Effector CD4-positive, alpha-beta T cell (primary cell): ENCODE measurements around the gene TBC1D14.

Experiments
- DNase-seq: peaks from one replicate; pipeline ENCODE4 v3.0.0-alpha.2; 2020
- total RNA-seq: gene quantifications from one replicate; lab custom pipeline; 2026; lab: John Stamatoyannopoulos, UW

TBC1D14 gene, protein sequence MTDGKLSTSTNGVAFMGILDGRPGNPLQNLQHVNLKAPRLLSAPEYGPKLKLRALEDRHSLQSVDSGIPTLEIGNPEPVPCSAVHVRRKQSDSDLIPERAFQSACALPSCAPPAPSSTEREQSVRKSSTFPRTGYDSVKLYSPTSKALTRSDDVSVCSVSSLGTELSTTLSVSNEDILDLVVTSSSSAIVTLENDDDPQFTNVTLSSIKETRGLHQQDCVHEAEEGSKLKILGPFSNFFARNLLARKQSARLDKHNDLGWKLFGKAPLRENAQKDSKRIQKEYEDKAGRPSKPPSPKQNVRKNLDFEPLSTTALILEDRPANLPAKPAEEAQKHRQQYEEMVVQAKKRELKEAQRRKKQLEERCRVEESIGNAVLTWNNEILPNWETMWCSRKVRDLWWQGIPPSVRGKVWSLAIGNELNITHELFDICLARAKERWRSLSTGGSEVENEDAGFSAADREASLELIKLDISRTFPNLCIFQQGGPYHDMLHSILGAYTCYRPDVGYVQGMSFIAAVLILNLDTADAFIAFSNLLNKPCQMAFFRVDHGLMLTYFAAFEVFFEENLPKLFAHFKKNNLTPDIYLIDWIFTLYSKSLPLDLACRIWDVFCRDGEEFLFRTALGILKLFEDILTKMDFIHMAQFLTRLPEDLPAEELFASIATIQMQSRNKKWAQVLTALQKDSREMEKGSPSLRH
- 127 reads per million, percentile 87 among the genes with 10 or more reads in this experiment for total RNA-seq

DNA sequence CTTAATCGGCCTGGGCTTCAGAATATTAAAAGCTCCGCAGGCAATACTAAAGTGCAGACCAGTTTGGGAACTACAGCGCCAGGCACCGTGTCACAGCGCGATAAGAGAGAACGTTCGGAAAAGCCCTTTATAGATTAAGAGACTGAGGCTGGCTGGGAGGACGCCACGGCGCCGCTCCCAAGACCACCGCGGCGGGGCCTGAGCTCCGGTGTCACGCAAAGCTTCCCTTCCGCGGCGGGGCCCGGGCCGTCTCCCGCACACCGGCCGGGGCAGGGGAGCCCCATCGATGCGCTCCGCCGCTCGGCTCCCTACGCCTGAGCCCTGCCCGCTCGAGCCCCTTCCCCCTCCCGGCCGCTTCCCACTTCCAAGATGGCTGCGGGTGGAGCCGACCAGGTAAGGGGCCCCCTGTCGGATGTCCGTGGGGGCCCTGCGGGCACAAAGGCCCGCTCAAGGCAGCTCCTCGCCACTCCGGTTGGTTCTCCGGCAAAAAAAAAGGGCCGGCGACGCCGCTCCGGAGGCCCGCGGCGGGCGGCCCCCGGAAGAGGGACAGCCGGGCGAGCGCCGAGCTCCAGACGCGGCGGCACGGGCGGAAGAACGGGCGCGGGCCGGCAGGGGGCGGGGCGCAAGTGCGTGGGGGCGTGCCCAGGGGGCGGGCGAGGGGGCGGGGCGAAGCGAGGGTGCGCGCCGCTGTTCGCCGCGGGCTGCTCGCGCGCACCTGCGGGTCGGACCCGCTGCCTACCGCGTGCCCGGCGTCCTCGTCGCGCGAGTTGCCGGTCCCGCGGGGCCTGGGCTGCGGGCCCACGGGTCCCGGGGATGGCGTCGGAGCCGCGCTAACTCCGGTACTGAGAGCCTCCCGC is at the start of gene TBC1D14:
TSS of gene TBC1D14 (plus strand) at position 714 of the 857 bp plus-strand sequence. CDS start 13,564 bp downstream, outside the sequence.
- peak; percentile 83 for DNase-seq

DNA sequence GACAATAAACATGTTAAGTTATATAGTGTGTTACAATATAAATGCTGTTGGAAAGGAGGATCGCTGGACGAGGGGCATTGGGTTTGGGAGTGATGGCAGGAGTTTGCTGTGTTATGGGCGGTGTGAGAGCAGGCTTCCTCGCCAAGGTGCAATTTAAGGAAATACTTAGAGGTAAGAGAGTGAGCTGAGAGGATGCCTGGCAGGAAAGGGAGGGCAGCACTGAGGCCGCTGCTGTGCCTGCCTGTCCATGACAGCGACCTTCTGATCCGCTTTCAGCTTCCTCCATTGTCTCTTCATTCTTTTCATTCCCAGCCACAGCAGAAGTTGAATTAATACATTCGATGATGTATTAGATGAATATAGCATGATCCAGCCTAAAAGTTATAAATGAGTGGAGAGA is 41.2 kb upstream of the TBC1D14 start:
- DNase-seq = no peak

DNA sequence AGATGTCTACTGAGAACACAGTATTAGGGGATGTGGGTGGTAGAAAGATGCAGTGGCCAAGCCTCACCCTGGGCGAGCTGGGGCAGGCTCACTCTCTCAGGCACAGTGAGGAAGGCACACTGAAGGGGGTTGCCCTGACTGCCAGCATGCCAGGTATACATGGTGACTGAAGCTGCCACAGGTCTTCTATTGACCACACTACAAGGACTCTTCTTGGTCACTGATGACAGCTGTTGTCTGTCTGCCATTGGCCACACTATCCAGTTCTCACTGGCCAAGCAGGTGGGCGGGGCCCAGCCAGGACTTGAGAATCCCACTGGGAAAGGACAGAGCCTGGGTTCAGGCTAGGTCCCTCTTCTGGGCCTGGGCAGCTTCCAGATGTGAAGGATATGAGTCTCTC is 39.7 kb upstream of the TBC1D14 start:
- DNase-seq = no peak

DNA sequence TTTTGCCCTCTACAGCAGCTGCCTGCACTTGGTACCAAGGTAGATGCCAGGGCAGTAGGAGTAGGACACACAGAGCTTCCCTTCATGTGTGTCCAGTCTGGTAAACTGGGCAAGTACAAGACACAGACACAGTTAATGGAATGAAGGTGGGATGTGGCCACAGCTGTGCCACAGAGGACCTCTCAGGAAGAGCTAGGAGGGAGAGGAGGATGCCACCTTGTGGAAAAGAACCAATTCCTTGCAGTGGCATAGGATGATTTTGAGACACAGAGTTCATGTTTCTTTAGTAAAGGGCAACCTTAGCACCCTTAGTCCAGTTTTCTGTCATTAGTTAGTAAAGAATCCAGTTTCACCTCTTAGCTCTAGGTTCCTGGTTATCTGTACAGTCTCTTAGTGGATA is 36.3 kb upstream of the TBC1D14 start:
- DNase-seq = no peak

DNA sequence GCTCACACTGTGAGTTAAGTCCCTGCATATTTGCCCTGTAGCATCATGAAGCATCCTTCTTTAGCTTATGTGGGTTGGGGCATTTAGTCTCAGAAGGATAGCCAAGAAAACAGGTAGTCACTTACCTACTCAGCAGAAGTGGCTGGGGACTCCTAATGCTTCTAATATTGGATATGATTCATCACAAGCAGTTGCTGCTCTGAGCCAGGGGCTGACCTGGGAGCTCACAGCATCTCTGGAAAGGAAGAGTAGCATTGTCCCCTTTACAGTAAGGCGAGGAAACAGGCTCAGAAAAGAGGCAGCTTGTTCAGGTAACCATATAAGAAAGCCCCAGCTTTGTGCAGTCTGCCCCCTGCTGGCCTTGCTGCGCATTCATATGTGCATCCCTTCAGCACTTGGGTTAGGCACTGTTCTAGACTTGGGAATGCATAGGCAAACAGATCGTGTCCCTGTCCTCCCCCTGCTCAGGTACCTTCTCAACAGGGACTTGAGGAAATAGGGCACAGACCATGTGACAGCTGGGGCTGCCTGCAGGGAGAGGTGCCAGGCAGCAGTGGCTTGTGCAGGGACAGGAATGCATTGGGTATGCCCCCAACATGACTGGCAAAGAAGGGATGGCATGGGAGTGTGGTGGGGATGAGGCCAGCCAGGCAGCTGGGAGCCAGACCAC is 35.7 kb upstream of the TBC1D14 start:
- peak; percentile 80 for DNase-seq

DNA sequence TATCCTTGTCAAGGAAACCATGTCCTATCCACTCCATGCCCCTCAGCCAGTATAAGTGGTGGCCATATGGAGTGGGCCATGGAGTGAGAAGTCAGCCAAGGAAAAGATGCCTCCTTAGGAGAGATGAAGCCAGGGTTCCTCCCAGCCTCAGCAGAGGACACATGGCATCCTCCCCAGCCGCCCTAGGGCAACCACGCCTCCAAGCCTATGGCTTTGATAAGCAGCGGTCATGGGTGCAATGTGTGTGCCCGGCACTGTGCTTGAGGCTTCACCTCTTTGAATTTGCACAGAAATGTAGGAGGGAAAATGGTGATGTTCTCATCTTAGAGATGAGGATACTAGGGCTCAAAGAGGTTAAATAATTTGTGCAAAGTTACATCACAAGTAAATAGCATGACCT is 34.6 kb upstream of the TBC1D14 start:
- DNase-seq = no peak

DNA sequence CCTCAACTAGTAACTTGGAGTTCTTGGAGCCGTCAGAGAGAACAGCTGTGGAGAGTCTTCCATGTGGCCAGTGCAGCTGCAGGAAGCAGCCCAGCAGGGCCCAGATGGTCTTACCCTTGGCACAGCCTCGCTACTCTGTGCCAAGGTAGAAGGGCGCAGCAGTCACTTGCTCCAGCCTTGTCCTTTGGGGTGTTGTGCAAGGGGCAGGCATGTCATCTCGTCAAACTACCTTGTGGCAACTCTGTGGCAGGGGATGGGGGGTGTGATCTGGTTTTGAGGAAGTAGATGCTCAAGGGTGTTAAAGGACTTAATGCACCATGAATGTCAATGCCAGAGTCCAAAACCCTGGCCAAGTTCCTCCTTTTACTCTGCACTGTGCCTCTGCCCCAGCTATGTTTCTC is 34.2 kb upstream of the TBC1D14 start:
- no peak for DNase-seq

DNA sequence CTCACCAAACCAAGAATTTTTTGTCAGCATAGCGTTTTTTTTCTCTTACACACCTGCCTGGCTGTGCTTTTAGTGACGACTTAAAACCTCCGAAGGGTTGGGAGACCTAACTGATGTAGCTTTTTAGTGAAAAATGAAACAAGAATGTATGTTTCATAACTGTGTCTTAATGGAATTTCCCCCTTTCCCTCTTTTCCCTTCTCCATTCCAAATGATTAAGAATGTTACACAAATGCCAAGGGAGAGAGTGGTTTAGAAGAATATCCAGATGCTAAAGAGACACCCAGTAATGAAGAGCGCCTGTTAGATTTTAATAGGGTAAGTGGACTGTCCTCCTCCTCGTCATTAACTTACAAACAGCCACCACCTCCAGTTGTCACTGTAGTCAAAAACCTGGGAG is 33.2 kb upstream of the TBC1D14 start:
- no peak for DNase-seq

DNA sequence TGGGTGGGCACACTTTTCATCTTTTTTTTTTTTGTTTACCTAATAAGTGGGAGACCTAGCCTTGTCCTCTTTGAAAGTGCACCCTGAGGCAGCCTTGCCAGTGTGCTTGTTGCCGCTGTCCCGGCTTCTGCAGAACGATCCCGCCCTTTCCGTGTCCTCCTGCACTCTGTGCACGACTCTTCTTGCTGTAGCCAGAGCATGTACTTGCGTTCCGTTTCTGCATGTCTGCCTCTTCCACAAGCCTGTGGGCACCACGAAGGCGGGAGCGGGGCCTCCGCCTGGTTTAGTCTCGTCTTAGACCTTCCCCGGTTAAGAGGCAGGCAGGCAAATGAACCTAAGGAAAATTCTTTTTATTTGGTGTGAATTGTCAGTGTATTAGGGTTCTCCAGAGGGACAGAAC is 32.6 kb upstream of the TBC1D14 start:
- DNase-seq = no peak

DNA sequence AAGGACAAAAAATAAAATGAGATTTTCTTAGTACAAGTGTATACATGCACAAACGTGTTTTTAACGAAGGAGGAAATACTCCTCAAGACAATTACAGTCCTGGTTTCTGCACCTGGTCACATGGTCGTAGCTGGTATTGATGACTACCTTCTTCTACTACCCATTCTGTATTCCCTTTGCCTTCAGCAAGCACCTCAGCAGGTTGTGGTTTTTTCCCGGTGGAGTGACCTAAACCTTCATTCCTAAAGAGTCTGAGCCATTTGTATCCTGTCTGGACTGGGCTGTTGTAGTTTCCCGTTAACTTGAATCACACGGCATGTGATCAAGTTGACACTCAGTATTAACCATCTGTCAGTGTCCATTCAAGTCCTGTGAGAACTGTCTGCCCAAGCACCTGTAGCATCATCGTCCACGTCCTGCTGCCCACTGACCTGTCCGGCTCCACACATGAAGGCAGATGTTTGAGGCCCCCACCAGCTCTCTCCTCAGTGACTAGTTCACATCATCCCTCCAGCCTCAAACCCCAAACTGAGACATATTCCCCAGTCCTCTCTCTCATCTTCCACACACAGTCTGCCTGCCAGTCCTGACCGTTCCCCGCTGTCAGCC is 31.1 kb upstream of the TBC1D14 start:
- no peak for DNase-seq

DNA sequence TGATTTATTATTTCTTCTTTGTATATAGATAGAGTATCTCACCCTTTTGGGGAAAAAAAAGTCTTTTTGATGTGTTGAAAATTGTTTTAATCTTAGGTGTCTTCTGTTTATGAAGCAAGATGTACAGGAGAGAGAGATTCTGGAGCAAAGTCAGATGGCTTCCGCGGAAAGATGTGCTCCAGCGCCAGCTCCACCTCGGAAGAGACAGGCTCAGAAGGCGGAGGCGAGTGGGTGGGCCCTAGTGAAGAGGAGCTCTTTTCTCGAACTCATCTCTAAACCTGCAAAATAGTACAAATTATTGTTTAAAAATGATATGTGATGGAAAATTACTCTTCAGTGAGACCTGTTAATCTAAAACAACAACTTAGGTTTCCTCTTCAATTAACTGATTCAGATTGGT is 28.9 kb upstream of the TBC1D14 start:
- no peak for DNase-seq

DNA sequence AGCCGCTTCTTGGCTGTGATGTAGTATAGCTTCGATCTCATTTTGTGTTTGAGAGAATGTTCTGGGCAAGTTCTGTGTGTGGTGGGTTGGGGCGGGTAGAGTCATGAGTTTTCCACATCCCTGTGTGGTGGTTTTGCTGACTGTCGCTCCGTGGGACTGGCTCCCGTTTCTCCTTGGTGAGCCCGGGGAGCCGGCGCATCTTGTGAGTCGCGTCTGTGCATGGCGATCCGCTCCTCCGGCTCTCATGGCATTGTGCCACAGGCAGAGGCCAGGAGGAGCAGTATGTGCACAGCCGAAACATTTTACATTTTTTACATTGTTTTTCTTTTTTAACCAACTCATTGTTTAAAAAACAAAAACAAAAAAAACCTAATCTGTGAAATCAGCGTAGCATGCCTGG is 27.7 kb upstream of the TBC1D14 start:
- DNase-seq = no peak

DNA sequence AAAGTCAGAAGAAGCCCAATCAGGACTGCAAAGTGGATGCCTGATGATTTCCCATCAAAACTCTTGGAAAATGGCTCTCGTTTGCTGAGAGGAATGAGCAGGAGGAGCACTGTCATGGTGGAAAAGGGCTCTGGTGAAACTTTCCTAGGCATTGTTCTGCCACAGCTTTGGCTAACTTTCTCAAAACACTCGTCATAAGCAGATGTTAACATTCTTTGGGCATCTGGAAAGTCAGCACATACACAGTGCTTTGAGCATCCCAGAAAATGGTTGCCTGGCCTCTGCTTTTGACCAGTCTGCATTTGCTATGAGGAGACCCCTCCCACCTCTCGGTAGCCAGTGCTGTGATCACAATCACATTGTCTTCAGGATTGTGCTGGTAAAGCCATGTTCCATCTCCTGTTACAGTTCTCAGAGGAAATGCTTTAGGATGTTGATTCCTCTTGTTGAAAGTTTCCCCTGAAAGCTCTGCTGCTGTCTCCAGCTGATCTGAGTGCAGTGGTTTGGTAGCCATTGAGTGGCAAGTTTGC is 25.2 kb upstream of the TBC1D14 start:
- DNase-seq = no peak

DNA sequence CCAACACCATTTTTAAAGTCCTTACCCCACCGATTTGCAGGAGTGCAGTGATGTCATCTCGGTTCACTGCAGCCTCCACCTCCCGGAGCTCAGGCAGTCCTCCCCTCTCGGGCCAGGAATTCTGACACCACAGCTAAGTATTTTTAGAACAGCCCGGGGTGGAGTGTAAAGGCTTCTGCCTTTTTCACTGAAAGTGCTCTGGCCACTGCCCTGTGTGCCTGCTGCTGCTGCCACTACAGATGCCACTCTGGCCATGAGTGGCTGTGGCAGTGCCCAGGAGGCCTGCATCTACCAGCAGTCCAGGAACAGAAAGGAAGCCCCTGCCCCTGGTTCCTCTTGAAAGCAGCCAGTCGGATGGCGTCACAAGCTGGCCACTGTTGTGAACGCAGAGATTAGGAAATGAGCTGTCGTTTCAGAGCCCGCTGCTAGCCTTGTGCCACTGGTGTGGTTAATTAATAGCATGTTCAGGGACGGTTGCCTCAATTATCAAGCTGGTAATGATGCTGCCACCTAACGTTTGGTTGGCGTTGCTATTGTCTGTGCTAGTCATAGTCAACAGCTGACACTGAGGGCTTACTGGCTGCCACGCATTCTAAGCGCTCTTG is 23.6 kb upstream of the TBC1D14 start:
- DNase-seq = no peak

DNA sequence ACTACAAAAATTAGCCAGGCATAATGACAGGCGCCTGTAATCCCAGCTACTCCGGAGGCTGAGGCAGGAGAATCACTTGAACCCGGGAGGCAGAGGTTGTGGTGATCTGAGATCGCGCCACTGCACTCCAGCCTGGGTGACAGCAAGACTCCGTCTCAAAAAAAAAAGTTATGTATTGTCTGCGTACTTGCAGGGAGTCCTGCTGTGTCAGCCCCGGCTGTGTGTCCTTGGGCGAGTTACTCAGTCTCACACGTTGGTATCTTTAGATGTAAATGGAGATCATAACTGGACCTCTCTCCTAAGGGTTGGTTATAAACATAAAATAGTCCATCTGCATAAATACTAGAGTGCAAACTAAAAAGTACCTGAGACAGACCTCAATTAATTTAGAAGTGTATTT is 22.7 kb upstream of the TBC1D14 start:
- DNase-seq = no peak

DNA sequence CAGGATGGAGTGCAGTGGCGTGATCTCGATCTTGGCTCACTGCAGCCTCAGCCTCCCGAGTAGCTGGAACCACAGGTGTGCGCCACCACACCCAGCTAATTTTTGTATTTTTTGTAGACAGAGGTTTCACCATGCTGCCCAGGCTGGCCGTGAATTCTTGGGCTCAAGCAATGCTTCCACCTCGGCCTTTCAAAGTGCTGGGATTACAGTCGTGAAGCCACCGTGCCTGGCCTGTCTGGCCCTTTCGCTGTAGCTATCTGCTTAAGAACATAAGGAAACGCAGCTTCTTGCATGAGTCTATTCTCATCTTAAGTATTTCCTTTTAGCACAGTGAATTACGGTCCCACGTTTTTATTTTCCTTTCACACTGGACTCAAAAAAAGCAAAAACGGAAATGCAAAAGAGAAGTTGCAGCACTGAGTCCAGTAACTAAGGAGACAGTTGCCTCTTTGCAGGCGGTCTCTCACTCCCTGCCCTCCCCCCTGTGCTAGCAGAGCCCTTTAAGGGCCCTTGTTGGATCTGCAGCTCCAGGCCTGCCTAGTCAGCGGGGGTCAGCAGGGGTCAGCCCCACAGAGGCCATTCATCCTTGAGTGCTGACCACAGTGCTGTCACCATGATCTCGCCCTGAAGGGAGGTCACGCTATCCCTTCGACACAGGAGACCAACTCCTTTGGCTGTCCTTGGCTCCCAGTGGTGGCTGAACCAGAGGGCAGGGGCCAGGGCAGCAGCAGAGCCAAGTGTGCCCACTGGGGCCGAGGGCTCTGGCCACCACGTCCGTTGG is 21.8 kb upstream of the TBC1D14 start:
- no peak for DNase-seq

DNA sequence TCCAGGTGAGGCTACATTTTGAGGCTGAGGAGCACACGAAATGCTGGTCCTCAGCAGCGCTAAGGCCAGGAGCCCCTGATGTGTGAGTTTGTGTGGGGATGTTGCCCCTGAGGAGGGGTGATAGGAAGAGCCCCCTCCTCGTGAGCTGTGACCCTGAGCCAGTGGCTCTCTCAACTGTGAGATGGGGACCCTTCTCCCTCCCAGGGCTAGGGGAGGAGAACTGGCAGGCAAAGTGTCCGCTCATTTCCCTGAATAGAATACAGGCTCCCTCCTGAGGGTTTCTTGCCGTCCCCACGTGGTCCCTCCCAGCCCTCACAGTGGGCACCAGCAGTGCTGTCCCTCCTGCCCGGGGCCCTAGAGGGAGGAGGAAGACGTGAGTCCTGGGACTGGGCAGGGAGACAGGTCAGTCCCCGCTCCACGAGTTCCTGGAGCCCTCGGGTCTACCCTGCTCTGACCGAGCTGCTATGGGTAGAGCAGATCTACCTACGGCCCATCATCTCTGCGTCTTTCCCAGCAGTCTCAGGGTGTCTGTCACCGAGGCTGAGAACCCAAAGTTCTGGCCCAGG is 21.0 kb upstream of the TBC1D14 start:
- DNase-seq = no peak

DNA sequence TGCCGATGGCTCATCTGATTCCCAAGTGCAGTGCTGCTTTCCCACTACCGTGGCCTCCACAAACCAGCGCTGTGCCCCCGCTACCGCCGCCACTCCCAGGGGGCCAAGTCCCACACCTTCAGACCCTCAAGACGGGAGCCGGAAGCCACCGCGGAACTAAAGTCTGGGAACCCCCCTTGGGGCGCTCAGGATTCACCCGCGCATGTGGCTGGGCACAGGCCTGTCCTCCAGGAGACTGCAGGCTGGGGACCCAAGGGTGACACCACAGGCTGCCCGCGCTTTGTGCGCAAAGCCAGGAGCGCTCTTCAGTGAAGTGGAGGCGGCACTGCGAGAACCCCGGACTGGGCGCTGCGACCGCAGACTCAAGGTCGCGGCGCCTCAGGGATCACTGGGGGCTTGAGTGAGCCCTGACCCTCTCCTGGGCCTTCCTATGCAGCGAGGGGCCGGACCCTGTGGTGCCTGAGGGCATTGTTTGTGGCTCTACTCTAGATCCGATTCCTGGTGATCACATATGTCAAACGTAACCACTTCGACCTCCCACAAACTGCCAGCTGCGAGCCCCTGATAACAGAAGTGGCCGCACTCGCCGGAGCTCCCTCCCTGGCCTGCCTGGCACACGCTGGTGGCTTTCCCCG is 20.4 kb upstream of the TBC1D14 start:
- DNase-seq = no peak

DNA sequence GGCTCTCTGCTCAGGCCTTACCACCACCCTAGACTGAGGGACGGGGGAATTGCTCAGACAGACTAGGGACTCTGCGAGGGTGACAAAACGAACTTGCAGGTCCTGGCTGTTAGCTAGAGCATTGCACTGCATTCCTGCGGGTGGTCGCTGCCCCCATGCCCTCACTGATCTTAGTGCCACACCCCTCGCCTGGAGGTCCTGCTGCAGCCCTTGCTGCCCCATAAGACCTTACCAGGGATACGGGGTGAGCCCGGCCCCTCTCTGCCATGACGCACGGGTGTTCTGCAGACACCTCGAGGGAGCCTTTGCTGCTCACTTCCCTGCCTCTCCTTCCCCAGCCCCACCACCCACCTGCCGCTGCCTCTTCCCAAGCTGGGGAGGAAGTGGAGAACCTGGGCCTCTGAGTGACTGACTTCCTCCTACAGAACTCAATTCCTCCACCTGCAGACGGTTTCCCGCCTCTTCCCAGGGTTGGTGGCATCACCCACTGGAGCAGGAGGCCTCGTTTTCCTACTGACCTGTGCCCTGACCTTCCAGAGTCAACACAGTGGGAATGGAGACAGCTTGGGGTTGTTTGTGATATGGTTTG is 19.8 kb upstream of the TBC1D14 start:
- no peak for DNase-seq
